Measurements from ENCODE around the gene ENC1.
"Not testable (repeated sequence)": the region's sequence is repeated elsewhere in the genome, so short reads cannot be mapped to it uniquely, and the experiment has no call there.

DNA sequence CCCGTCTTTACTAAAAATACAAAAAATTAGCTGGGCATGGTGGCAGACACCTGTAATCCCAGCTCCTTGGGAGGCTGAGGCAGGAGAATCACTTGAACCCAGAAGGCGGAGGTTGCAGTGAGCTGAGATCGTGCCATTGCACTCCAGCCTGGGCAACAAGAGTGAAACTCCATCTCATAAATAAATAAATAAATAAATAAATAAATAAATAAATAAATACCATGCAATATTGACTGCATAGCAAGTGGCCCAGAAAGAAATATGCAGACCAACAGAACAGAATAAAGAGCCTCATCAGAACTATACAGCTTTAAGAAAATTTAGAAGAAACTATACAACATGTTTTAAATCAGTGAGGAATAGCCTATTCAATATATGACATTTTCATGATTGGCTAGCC, 37.6 kb upstream of the ENC1 start:
- not testable (repeated sequence) for TF ChIP-seq STAT1 (conservative IDR thresholded peaks at IDR 0.05); ZNF274 (IDR thresholded peaks at IDR 0.05; ENCODE audit: insufficient read depth, insufficient read length); SIN3A (IDR thresholded peaks at IDR 0.05; ENCODE audit: low read depth, low read length); EP300 (IDR thresholded peaks at IDR 0.05; ENCODE audit: borderline replicate concordance in 1 of 2, control insufficient read depth in 1 of 2, low read depth in 2 of 2, low read length in 2 of 2)

All from GM12878 (cell line).